ENCODE data around the gene CNMD.
"Not testable (repeated sequence)": the region's sequence is repeated elsewhere in the genome, so short reads cannot be mapped to it uniquely, and the experiment has no call there.

The CNMD gene

DNA sequence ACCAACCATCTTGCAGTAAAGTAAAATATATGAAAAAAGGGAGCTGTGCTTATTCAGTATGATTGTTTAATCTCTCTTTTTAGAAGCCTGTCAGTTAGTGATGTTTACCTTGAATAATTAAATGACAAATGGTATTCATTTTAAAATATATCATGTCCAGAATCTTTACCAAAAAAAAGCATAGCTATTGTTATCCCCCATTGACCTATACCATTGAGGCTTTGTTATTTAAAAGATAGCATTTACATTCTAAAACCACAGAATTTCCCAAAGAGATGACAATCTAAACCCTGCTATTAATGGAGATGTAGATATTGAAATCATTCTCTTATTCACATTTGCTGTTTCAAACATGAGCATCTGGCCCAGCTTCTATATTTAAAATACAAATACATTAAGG, 2.2 kb downstream of the CNMD start:
- Histone ChIP-seq H3K27ac (no peak overlapping the region), H3K27me3 (peaks cover 8 to 35% of the 10 kb centered on the region in 2 donors), H3K36me3 (no peaks in the 10 kb centered on the region), H3K4me1 (peaks cover 0 to 12% (median 9%) of the 10 kb centered on the region in 4 donors), H3K9me3 (no peaks in the 10 kb centered on the region), H3K4me3 (no peak overlapping the region)
- no peak for DNase-seq
- TF ChIP-seq, protein P1, sequence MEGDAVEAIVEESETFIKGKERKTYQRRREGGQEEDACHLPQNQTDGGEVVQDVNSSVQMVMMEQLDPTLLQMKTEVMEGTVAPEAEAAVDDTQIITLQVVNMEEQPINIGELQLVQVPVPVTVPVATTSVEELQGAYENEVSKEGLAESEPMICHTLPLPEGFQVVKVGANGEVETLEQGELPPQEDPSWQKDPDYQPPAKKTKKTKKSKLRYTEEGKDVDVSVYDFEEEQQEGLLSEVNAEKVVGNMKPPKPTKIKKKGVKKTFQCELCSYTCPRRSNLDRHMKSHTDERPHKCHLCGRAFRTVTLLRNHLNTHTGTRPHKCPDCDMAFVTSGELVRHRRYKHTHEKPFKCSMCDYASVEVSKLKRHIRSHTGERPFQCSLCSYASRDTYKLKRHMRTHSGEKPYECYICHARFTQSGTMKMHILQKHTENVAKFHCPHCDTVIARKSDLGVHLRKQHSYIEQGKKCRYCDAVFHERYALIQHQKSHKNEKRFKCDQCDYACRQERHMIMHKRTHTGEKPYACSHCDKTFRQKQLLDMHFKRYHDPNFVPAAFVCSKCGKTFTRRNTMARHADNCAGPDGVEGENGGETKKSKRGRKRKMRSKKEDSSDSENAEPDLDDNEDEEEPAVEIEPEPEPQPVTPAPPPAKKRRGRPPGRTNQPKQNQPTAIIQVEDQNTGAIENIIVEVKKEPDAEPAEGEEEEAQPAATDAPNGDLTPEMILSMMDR (IDR thresholded peaks at IDR 0.05): no peak
- intact Hi-C loops (cut with DNase I; ENCODE audit: low total_unique reads): no loop called here

DNA sequence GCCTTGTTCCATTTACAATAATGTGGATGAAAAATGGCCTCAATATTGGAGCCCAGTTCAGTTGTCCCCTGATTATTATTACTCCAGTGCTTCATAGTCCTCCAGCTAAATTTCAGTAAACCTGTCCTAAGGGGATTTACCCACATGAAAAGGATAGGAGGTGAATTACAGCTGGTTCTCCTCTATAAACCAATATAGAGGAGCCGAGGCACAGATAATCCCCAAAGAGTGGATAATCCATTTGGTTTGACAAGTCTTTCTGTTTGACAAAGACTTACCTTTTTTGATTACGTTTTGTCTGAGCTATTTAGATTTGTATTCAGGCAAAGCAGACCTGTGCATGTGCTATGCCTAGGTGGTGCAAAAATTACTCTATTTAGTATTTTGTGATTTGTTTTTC, 2.7 kb downstream of the CNMD start:
- no peaks in the 10 kb centered on the region for H3K36me3 ChIP-seq
- TF ChIP-seq, protein P1 (IDR thresholded peaks at IDR 0.05): no peak
- peaks cover 8 to 35% of the 10 kb centered on the region in 2 donors for H3K27me3 ChIP-seq
- H3K4me1 ChIP-seq: peaks cover 0 to 12% (median 9%) of the 10 kb centered on the region in 4 donors
- H3K4me3 ChIP-seq: no peak overlapping the region
- no peak for DNase-seq
- no peaks in the 10 kb centered on the region for H3K9me3 ChIP-seq
- H3K27ac ChIP-seq: no peak overlapping the region
- intact Hi-C loops (cut with DNase I; ENCODE audit: low total_unique reads): no loop called here

DNA sequence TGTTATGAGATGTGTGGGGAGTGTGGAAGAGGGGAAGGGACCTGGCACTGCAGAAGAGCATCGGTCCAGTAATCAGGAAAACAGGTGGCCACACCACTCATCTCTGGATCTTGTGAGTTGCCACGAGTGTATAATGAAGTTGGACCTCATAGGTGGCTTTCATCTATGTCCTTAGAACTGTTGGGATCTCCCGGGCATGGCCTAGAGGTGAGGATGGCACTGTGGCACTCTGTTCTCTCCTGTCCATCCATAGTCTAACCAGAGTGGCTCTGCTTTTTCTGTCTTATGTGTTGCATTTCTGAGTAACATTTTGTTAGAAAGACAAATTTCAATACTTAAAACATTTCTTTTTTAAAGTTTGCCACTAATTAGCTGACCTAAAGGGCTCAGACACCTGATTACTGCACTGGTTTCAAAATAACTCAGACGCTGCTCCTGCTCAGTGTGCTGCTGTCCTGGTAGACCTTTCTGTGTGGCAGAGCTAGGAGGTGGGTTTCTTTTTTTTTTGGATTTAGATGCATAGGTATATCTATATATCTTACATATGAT, 5.5 kb downstream of the CNMD start:
- peaks cover 0 to 8% (median 7%) of the 10 kb centered on the region in 4 donors for H3K4me1 ChIP-seq
- peaks cover 5 to 18% of the 10 kb centered on the region in 2 donors for H3K27me3 ChIP-seq
- no peaks in the 10 kb centered on the region for H3K36me3 ChIP-seq

DNA sequence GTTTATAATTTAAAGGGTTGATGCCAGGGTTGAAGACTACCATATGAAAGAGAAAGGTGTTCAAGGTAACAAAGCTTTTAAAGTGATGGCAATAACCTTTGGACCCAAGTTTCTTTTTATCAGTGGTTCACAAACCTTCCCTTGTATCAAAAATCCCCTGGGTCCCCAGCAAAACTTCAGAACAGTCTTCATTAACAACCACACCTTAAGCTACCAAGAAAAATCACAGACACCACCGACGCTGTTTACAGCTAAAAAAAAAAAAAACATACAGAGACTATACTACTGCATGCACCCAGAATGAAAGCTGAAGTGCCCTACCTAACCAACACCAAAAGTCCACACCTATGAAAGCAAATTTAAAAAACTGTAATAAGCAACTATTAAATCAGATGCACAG, 13.4 kb downstream of the CNMD start:
- no peaks in the 10 kb centered on the region for H3K27me3 ChIP-seq
- no peak overlapping the region for H3K27ac ChIP-seq
- H3K36me3 ChIP-seq: no peaks in the 10 kb centered on the region
- TF ChIP-seq, protein P1 (IDR thresholded peaks at IDR 0.05): no peak
- H3K4me1 ChIP-seq: no peaks in the 10 kb centered on the region
- H3K4me3 ChIP-seq: no peak overlapping the region
- intact Hi-C loops (cut with DNase I; ENCODE audit: low total_unique reads): no loop called here
- DNase-seq: no peak
- H3K9me3 ChIP-seq: no peaks in the 10 kb centered on the region

More for the DNA sequence above, 5.5 kb downstream of the CNMD start:
- TF ChIP-seq, protein P1 (IDR thresholded peaks at IDR 0.05): no peak
- no peak for DNase-seq
- Histone ChIP-seq H3K9me3 (no peaks in the 10 kb centered on the region), H3K4me3 (no peak overlapping the region), H3K27ac (no peak overlapping the region)
- intact Hi-C loops (cut with DNase I; ENCODE audit: low total_unique reads): no loop called here

DNA sequence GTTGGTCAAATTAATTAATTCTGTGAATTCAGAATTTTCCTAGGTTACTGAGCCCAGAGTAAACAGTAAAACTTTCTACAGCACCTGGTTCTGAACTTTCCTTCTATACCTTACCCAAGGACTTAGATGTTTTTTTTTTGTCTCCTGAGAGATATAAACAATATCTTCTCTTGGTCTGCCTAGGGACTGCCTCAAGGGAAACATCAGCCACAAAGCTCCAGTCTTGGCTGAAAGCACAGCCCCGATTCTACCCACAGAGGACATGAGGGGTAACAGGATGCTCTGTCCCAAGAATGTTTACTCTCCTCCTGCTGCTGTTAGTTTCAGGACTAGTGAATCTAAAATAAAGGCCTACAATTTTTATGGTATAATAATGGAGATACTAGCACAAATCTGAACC, 14.3 kb downstream of the CNMD start:
- H3K9me3 ChIP-seq: no peaks in the 10 kb centered on the region
- intact Hi-C loops (cut with DNase I; ENCODE audit: low total_unique reads): no loop called here
- H3K27ac ChIP-seq: no peak overlapping the region
- H3K4me3 ChIP-seq: no peak overlapping the region
- TF ChIP-seq, protein P1 (IDR thresholded peaks at IDR 0.05): no peak
- H3K4me1 ChIP-seq: no peaks in the 10 kb centered on the region
- no peak for DNase-seq
- H3K27me3 ChIP-seq: no peaks in the 10 kb centered on the region
- H3K36me3 ChIP-seq: peaks cover 0 to 3% (median 0%) of the 10 kb centered on the region in 3 donors

DNA sequence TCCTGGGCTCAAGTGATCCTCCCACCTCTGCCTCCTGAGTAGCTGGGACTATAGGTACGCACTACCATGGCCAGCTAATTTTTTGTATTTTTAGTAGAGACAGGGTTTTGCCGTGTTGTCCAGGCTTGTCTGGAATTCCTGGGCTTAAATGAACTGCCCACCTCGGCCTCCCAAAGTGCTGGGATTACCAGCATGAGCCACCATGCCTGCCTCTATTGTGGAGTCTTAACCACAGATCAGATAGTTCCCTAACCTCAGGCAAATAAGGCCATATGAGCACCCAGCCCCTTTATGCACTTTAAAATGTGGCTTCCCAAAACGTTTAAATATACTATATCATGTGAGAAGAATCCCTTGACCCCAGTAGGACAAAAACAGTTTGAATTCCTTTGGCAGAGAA, 16.4 kb downstream of the CNMD start:
- H3K36me3 ChIP-seq: peaks cover 0 to 3% (median 0%) of the 10 kb centered on the region in 3 donors
- no peak for DNase-seq
- no peak overlapping the region for H3K4me3 ChIP-seq
- H3K27ac ChIP-seq: no peak overlapping the region
- no peaks in the 10 kb centered on the region for H3K4me1 ChIP-seq
- H3K27me3 ChIP-seq: no peaks in the 10 kb centered on the region
- no peaks in the 10 kb centered on the region for H3K9me3 ChIP-seq
- TF ChIP-seq, protein P1 (IDR thresholded peaks at IDR 0.05): no peak
- intact Hi-C loops (cut with DNase I; ENCODE audit: low total_unique reads): no loop called here

DNA sequence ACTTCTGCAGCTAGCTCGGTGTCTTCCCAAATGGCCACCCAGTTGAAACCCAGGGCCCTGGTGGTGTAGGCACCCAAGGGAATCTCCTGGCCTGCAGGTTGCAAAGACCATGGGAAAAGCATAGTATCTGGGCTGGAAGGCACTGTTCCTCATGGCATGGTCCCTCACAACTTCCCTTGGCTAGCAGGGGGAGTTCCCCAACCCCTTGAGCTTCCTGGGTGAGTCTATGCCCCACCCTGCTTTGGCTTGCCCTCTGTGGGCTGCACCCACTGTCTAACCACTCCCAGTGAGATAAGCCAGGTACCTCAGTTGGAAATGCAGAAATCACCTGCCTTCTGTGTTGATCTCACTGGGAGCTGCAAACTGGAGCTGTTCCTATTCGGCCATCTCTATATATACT, 18.3 kb downstream of the CNMD start:
- H3K27ac ChIP-seq; H3K4me3 ChIP-seq; DNase-seq; intact Hi-C loops (cut with DNase I; ENCODE audit: low total_unique reads); H3K4me1 ChIP-seq; H3K36me3 ChIP-seq; H3K9me3 ChIP-seq; H3K27me3 ChIP-seq: not testable (repeated sequence)

DNA sequence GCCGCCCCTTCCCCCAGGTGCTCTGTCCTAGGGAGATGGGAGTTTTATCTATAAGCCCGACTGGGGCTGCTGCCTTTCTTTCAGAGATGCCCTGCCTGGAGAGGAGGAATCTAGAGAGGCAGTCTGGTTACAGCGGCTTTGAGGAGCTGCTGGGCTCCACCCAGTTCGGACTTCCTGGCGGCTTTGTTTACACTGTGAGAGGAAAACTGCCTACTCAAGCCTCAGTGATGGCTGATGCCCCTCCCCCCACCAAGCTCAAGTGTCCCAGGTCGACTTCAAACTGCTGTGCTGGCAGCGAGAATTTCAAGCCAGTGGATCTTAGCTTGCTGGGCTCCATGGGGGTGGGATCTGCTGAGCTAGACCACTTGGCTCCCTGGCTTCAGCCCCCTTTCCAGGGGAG, 18.7 kb downstream of the CNMD start:
- H3K27ac ChIP-seq; DNase-seq; H3K36me3 ChIP-seq; H3K9me3 ChIP-seq; intact Hi-C loops (cut with DNase I; ENCODE audit: low total_unique reads); H3K4me3 ChIP-seq; H3K4me1 ChIP-seq; H3K27me3 ChIP-seq: not testable (repeated sequence)
